SH-SY5Y (cell line): Measurements from ENCODE around the gene KLHL3.

Experiments
- GATA2 ChIP-seq: IDR thresholded peaks from 2 replicates; pipeline ENCODE4 v1.6.1; 2011; ENCODE audit warnings: mild to moderate bottlenecking, low read depth, low read length
- GATA3 ChIP-seq: IDR thresholded peaks from 2 replicates; pipeline ENCODE4 v1.6.1; 2011; ENCODE audit warnings: low read depth, mild to moderate bottlenecking, low read length, moderate library complexity

- TF ChIP-seq GATA2 = no peak
- TF ChIP-seq GATA3 = no peak
Measured at GRCh38 chr5:137728048-137728447, 7.8 kb downstream of the KLHL3 start.
